ELF-1 (cell line): ENCODE measurements around the gene DYRK1A.

Experiments
- DNase-seq: peaks from one replicate; pipeline ENCODE4 v3.0.0-alpha.2; 2016; ENCODE audit warnings: low read depth, low spot score

Gene DYRK1A

GRCh38 chr21:37416914-37417313 is 50.3 kb downstream of the DYRK1A start:
- DNase-seq, result no peak

- DNase-seq, result no peak
Measured at GRCh38 chr21:37419228-37419906, 52.8 kb downstream of the DYRK1A start.

- DNase-seq, result no peak
Measured at GRCh38 chr21:37421306-37421705, 54.7 kb downstream of the DYRK1A start.

GRCh38 chr21:37422382-37422781 is 55.8 kb downstream of the DYRK1A start:
- DNase-seq, result no peak

- DNase-seq, result no peak
Measured at GRCh38 chr21:37423103-37423502, 56.5 kb downstream of the DYRK1A start.

- DNase-seq, result no peak
Measured at GRCh38 chr21:37424396-37424795, 57.8 kb downstream of the DYRK1A start.

- no peak for DNase-seq
Measured at GRCh38 chr21:37425001-37425400, 58.4 kb downstream of the DYRK1A start.

GRCh38 chr21:37425684-37426083 is 59.1 kb downstream of the DYRK1A start:
- no peak for DNase-seq

- no peak for DNase-seq
Measured at GRCh38 chr21:37427221-37427620, 60.6 kb downstream of the DYRK1A start.

GRCh38 chr21:37429356-37429755 is 62.8 kb downstream of the DYRK1A start:
- DNase-seq, result no peak

GRCh38 chr21:37430184-37430821 is 63.7 kb downstream of the DYRK1A start:
- no peak for DNase-seq

- no peak for DNase-seq
Measured at GRCh38 chr21:37431243-37431642, 64.7 kb downstream of the DYRK1A start.

GRCh38 chr21:37432710-37433455 is 66.3 kb downstream of the DYRK1A start:
- no peak for DNase-seq

GRCh38 chr21:37433456-37433840 is 66.9 kb downstream of the DYRK1A start:
- no peak for DNase-seq

GRCh38 chr21:37435120-37435519 is 68.5 kb downstream of the DYRK1A start:
- DNase-seq, result peak; percentile 90

GRCh38 chr21:37435711-37436110 is 69.1 kb downstream of the DYRK1A start:
- DNase-seq, result no peak

- DNase-seq, result no peak
Measured at GRCh38 chr21:37436174-37436573, 69.6 kb downstream of the DYRK1A start.

- no peak for DNase-seq
Measured at GRCh38 chr21:37437376-37438080, 71.0 kb downstream of the DYRK1A start.

GRCh38 chr21:37443683-37444082 is 77.1 kb downstream of the DYRK1A start:
- DNase-seq, result no peak

- no peak for DNase-seq
Measured at GRCh38 chr21:37445228-37445627, 78.7 kb downstream of the DYRK1A start.

- no peak for DNase-seq
Measured at GRCh38 chr21:37446552-37446951, 80.0 kb downstream of the DYRK1A start.

GRCh38 chr21:37447288-37447936 is 80.8 kb downstream of the DYRK1A start:
- DNase-seq, result no peak
